Endothelial cell of umbilical vein (primary cell): ENCODE results near the gene UGT1A9. TPM values are rescaled to one million over a fixed set of nuclear protein-coding genes. Genes with fewer than 3 reads are reported as not detected.

Experiments used
- BruUV-seq: library from RNA; stranded (reverse); fragments of 400-500 nt; replicated peaks from 2 replicates; lab custom pipeline; 2021; lab: Mats Ljungman, UMichigan
- CTCF ChIA-PET: fragments of 300-600, 350-600 bp; sonication (Branson Sonifier 250); formaldehyde crosslinking; loops from one replicate; lab custom pipeline; 2021; ENCODE audit warnings: antibody characterized with exemption, inconsistent platforms; lab: Charles Lee
- POLR2A ChIA-PET: fragments of 300-600, 350-600 bp; sonication (Branson Sonifier 250); formaldehyde crosslinking; loops from one replicate; lab custom pipeline; 2021; ENCODE audit warnings: antibody characterized with exemption, inconsistent platforms; lab: Charles Lee
- DNase-seq: peaks from one replicate; pipeline ENCODE4 v3.0.0-alpha.2; 2011; ENCODE audit warnings: low read depth, low spot score
- FAIRE-seq: peaks from 2 replicates; lab custom pipeline; 2011; peaks lifted over from hg19 to GRCh38; lab: Jason Lieb, UNC
- H2AFZ ChIP-seq: 2 replicates; pipeline ENCODE4 v1.6.0; 2012; ENCODE audit warnings: low read depth, low read length, control low read depth, inconsistent platforms
- H3K27ac ChIP-seq: 2 replicates; pipeline ENCODE4 v1.5.1; 2011; ENCODE audit warnings: low read depth, mild to moderate bottlenecking, control low read depth, low read length, moderate library complexity; ENCODE audit not compliant: insufficient read depth
- H3K27me3 ChIP-seq, 2 experiments: 2 replicates each; pipeline versions ENCODE4 v1.6.0 to v1.6.1; 2011; ENCODE audit warnings: low read length in 2 of 2, mixed read lengths in 1 of 2; ENCODE audit not compliant: control insufficient read depth in 2 of 2, insufficient read depth in 2 of 2
- H3K36me3 ChIP-seq, 2 experiments: 2 replicates in 1 of 2; 3 replicates in 1 of 2; pipeline ENCODE4 v1.5.1; 2011; ENCODE audit warnings: low read length in 2 of 2, mild to moderate bottlenecking in 1 of 2, moderate library complexity in 1 of 2; ENCODE audit not compliant: control insufficient read depth in 2 of 2, insufficient read depth in 2 of 2; ENCODE audit errors: extremely low read depth in 1 of 2
- H3K4me1 ChIP-seq: 3 replicates; pipeline ENCODE4 v1.5.1; 2011; ENCODE audit warnings: mild to moderate bottlenecking, low read length; ENCODE audit not compliant: control insufficient read depth, insufficient read depth; ENCODE audit errors: extremely low read depth
- H3K4me2 ChIP-seq: 2 replicates; pipeline ENCODE4 v1.6.1; 2011; ENCODE audit warnings: low read length, control low read depth, mixed read lengths; ENCODE audit not compliant: insufficient read depth
- H3K4me3 ChIP-seq, 3 experiments: fragments of 200-600 bp in 1 of 3; sonication (generic), shearing (Covaris generic) in 1 of 3; replicated peaks in 1 of 3; 2 replicates each; pipeline ENCODE4 v1.5.1; 2011 to 2016; ENCODE audit warnings: control low read depth in 3 of 3, low read length in 3 of 3, mild to moderate bottlenecking in 2 of 3, inconsistent platforms in 1 of 3, low read depth in 1 of 3, moderate library complexity in 1 of 3; ENCODE audit not compliant: insufficient read depth in 1 of 3
- H3K79me2 ChIP-seq: 2 replicates; pipeline ENCODE4 v1.6.0; 2012; ENCODE audit warnings: low read length, inconsistent platforms; ENCODE audit not compliant: control insufficient read depth, insufficient read depth
- H3K9ac ChIP-seq: replicated peaks from 2 replicates; pipeline ENCODE3; 2011; ENCODE audit warnings: low read length, control low read depth; ENCODE audit not compliant: insufficient read depth; ENCODE audit errors: extremely low read depth
- H3K9me1 ChIP-seq: replicated peaks from 3 replicates; pipeline ENCODE4 v1.6.0; 2011; ENCODE audit warnings: mild to moderate bottlenecking, low read length; ENCODE audit not compliant: control insufficient read depth, insufficient read depth; ENCODE audit errors: extremely low read depth
- H3K9me3 ChIP-seq: replicated peaks from 2 replicates; pipeline ENCODE4 v1.5.1; 2012; ENCODE audit warnings: low read length, inconsistent platforms; ENCODE audit not compliant: control insufficient read depth, insufficient read depth
- H4K20me1 ChIP-seq: replicated peaks from 2 replicates; pipeline ENCODE3; 2011; ENCODE audit warnings: mild to moderate bottlenecking, low read length; ENCODE audit not compliant: control insufficient read depth, insufficient read depth; ENCODE audit errors: extremely low read depth
- CTCF ChIP-seq, 2 donors: IDR thresholded peaks; 1 replicate in 1 of 2; 2 replicates in 1 of 2; pipeline ENCODE4 v1.5.1; 2011; ENCODE audit warnings: low read length in 2 of 2, mild to moderate bottlenecking in 2 of 2, moderate library complexity in 2 of 2, control low read depth in 1 of 2, inconsistent platforms in 1 of 2, low read depth in 1 of 2; ENCODE audit not compliant: insufficient read depth in 1 of 2; ENCODE audit errors: extremely low read depth in 1 of 2
- EZH2 ChIP-seq: IDR thresholded peaks from 2 replicates; pipeline ENCODE4 v1.6.1; 2012; ENCODE audit warnings: borderline replicate concordance, low read depth, mild to moderate bottlenecking, moderate library complexity, low read length, inconsistent platforms; ENCODE audit not compliant: severe bottlenecking
- FOS ChIP-seq: IDR thresholded peaks from 2 replicates; pipeline ENCODE4 v1.6.1; 2011; ENCODE audit warnings: mild to moderate bottlenecking, low read length, moderate library complexity, borderline replicate concordance; ENCODE audit not compliant: insufficient read depth
- GATA2 ChIP-seq: IDR thresholded peaks from 2 replicates; pipeline ENCODE4 v1.7.0; 2011; ENCODE audit warnings: low read depth, mild to moderate bottlenecking, moderate library complexity, mixed read lengths, low read length; ENCODE audit not compliant: insufficient read length, insufficient read depth
- JUN ChIP-seq: IDR thresholded peaks from 2 replicates; pipeline ENCODE4 v1.6.1; 2011; ENCODE audit warnings: borderline replicate concordance, low read depth; ENCODE audit not compliant: insufficient read length, insufficient read depth
- MAX ChIP-seq: IDR thresholded peaks from 2 replicates; pipeline ENCODE4 v1.6.1; 2011; ENCODE audit not compliant: insufficient read depth, insufficient read length
- MYC ChIP-seq: IDR thresholded peaks from one replicate; pipeline ENCODE4 v1.6.1; 2011; ENCODE audit warnings: mild to moderate bottlenecking, low read depth, low read length
- POLR2A ChIP-seq: IDR thresholded peaks from 2 replicates; pipeline ENCODE4 v1.6.1; 2012; ENCODE audit warnings: low read depth, mild to moderate bottlenecking, control low read depth, low read length
- POLR2AphosphoS5 ChIP-seq: IDR thresholded peaks from 2 replicates; pipeline ENCODE4 v1.6.1; 2012; ENCODE audit warnings: low read depth, mild to moderate bottlenecking, control low read depth, low read length, moderate library complexity; ENCODE audit not compliant: insufficient read depth
- dilution Hi-C: fragments of 300-500 bp; cut with MboI; formaldehyde crosslinking; loops from one replicate; pipeline ENCODE4 v1.15.0; 2019; ENCODE audit warnings: low sequenced_read_pairs; ENCODE audit not compliant: extremely low pct_ligation_motif_present
- intact Hi-C: fragments of 100-400 bp; cut with micrococcal nuclease; formaldehyde crosslinking; loops from one replicate; pipeline ENCODE4 v1.10.0; 2022
- polyA plus RNA-seq, 4 experiments: library from polyadenylated mRNA; depleted of rRNA in 3 of 4; stranded (reverse) in 3 of 4; unstranded in 1 of 4; fragments of >200 nt; gene quantifications; 2 replicates each; pipeline versions ENCODE4 v1.2.1 to v1.2.3, GENCODE V29; 2011 to 2012; ENCODE audit warnings: missing spikeins in 1 of 4
- total RNA-seq: library from RNA; stranded (reverse); gene quantifications from 2 replicates; pipeline ENCODE4 v1.2.3, GENCODE V29; 2021

UGT1A9 gene
- total and polyA plus RNA-seq, 2 donors (not counting 3 experiments of a cell fraction or from before 2014, with no cell fraction given): not detected

- intact Hi-C loops (no loop called here), dilution Hi-C loops (no loop called here)
- Histone ChIP-seq H3K9me3 (no peaks in the 10 kb centered on the region), H3K27ac (no peak overlapping the region), H3K27me3 (no peaks in the 10 kb centered on the region), H4K20me1 (no peaks in the 10 kb centered on the region), H3K36me3 (no peaks in the 10 kb centered on the region), H3K9me1 (no peaks in the 10 kb centered on the region), H3K79me2 (no peaks in the 10 kb centered on the region), H3K4me2 (no peak overlapping the region), H3K4me3 (no peak overlapping the region), H3K9ac (no peak overlapping the region), H2AFZ (no peak overlapping the region), H3K4me1 (no peaks in the 10 kb centered on the region)
- TF ChIP-seq JUN: no peak
- no peak for TF ChIP-seq FOS
- TF ChIP-seq GATA2: no peak
- TF ChIP-seq EZH2: no peak
- ChIA-PET CTCF (no interaction called here), POLR2A (no interaction called here)
- no peak for FAIRE-seq
- DNase-seq: no peak
- no TSS peak for BruUV-seq
Observed at GRCh38 chr2:233799716-233800115, 128.0 kb downstream of the UGT1A9 start.

GRCh38 chr2:233800208-233800607 is 128.5 kb downstream of the UGT1A9 start:
- no peak overlapping the region for H3K4me2 ChIP-seq
- H3K27me3 ChIP-seq: no peaks in the 10 kb centered on the region
- no peaks in the 10 kb centered on the region for H3K4me1 ChIP-seq
- BruUV-seq: no TSS peak
- H3K27ac ChIP-seq: no peak overlapping the region
- no peak for DNase-seq
- intact Hi-C loops (no loop called here), dilution Hi-C loops (no loop called here)
- TF ChIP-seq EZH2: no peak
- TF ChIP-seq MYC: no peak
- TF ChIP-seq POLR2AphosphoS5: no peak
- TF ChIP-seq GATA2: no peak
- no peak for TF ChIP-seq FOS
- TF ChIP-seq JUN: no peak
- TF ChIP-seq POLR2A: no peak
- TF ChIP-seq CTCF (IDR thresholded peaks at IDR 0.05; ENCODE audit: extremely low read depth in 1 of 2, insufficient read depth in 1 of 2, low read depth in 1 of 2, low read length in 2 of 2): no peak
- no peak for TF ChIP-seq MAX
- H3K4me3 ChIP-seq: no peak overlapping the region
- CTCF ChIA-PET: no interaction called here
- no peaks in the 10 kb centered on the region for H3K9me1 ChIP-seq
- no peaks in the 10 kb centered on the region for H4K20me1 ChIP-seq
- POLR2A ChIA-PET: no interaction called here
- no peak for FAIRE-seq
- no peak overlapping the region for H3K9ac ChIP-seq
- H3K9me3 ChIP-seq: no peaks in the 10 kb centered on the region
- no peaks in the 10 kb centered on the region for H3K36me3 ChIP-seq
- H3K79me2 ChIP-seq: no peaks in the 10 kb centered on the region
- no peak overlapping the region for H2AFZ ChIP-seq
